Measurements from ENCODE around the gene ZNF385B.

ZNF385B gene

GRCh38 chr2:179592167-179592936, 269.1 kb downstream of the ZNF385B start:
- TF ChIP-seq TEAD4 (IDR thresholded peaks at IDR 0.05) (peak; percentile 16; the same call in 1 of the 2 replicates), FOXM1 (IDR thresholded peaks at IDR 0.05; ENCODE audit: borderline replicate concordance, low read depth) (0 out of 2 replicates have a peak, but pooled peaks have one; percentile 9), CEBPB (IDR thresholded peaks at IDR 0.05) (no peak), ZBTB7A (IDR thresholded peaks at IDR 0.05; ENCODE audit: low read depth) (no peak), EGR1 (IDR thresholded peaks at IDR 0.05) (no peak), EP300 (IDR thresholded peaks at IDR 0.05; ENCODE audit: borderline replicate concordance) (no peak), RAD21 (IDR thresholded peaks at IDR 0.05; ENCODE audit: low read depth) (no peak), YY1 (IDR thresholded peaks at IDR 0.05; ENCODE audit: low read depth) (no peak), MAX (IDR thresholded peaks at IDR 0.05) (no peak), TCF12 (IDR thresholded peaks at IDR 0.05; ENCODE audit: low read depth) (no peak), USF1 (IDR thresholded peaks at IDR 0.05) (no peak), REST (IDR thresholded peaks at IDR 0.05; ENCODE audit: low read depth) (no peak), NFIC (IDR thresholded peaks at IDR 0.05) (no peak), TAF1 (IDR thresholded peaks at IDR 0.05; ENCODE audit: low read depth) (no peak)

- TF ChIP-seq ZBTB7A (IDR thresholded peaks at IDR 0.05; ENCODE audit: low read depth) (no peak), CEBPB (IDR thresholded peaks at IDR 0.05) (no peak), YY1 (IDR thresholded peaks at IDR 0.05; ENCODE audit: low read depth) (no peak), FOXM1 (IDR thresholded peaks at IDR 0.05; ENCODE audit: borderline replicate concordance, low read depth) (no peak), TAF1 (IDR thresholded peaks at IDR 0.05; ENCODE audit: low read depth) (no peak), RAD21 (IDR thresholded peaks at IDR 0.05; ENCODE audit: low read depth) (no peak), TCF12 (IDR thresholded peaks at IDR 0.05; ENCODE audit: low read depth) (no peak), CREB1 (IDR thresholded peaks at IDR 0.05; ENCODE audit: low read depth) (no peak), MAX (IDR thresholded peaks at IDR 0.05) (no peak)
Observed at GRCh38 chr2:179591690-179592089, 269.7 kb downstream of the ZNF385B start.

GRCh38 chr2:179588486-179589145, 272.8 kb downstream of the ZNF385B start:
- TF ChIP-seq FOXM1 (IDR thresholded peaks at IDR 0.05; ENCODE audit: borderline replicate concordance, low read depth) (no peak), REST (IDR thresholded peaks at IDR 0.05; ENCODE audit: low read depth) (no peak), TCF12 (IDR thresholded peaks at IDR 0.05; ENCODE audit: low read depth) (no peak), TEAD4 (IDR thresholded peaks at IDR 0.05) (no peak), NFIC (IDR thresholded peaks at IDR 0.05) (no peak), TAF1 (IDR thresholded peaks at IDR 0.05; ENCODE audit: low read depth) (no peak), EP300 (IDR thresholded peaks at IDR 0.05; ENCODE audit: borderline replicate concordance) (no peak), RAD21 (IDR thresholded peaks at IDR 0.05; ENCODE audit: low read depth) (no peak), ZBTB7A (IDR thresholded peaks at IDR 0.05; ENCODE audit: low read depth) (no peak), YY1 (IDR thresholded peaks at IDR 0.05; ENCODE audit: low read depth) (no peak), CREB1 (IDR thresholded peaks at IDR 0.05; ENCODE audit: low read depth) (no peak), USF1 (IDR thresholded peaks at IDR 0.05) (no peak), EGR1 (IDR thresholded peaks at IDR 0.05) (no peak), CEBPB (IDR thresholded peaks at IDR 0.05) (no peak)

- no peak for TF ChIP-seq USF1 (IDR thresholded peaks at IDR 0.05)
- no peak for TF ChIP-seq TCF12 (IDR thresholded peaks at IDR 0.05; ENCODE audit: low read depth)
- TF ChIP-seq FOXM1 (IDR thresholded peaks at IDR 0.05; ENCODE audit: borderline replicate concordance, low read depth) = no peak
- TF ChIP-seq TAF1 (IDR thresholded peaks at IDR 0.05; ENCODE audit: low read depth) = no peak
- TF ChIP-seq TEAD4 (IDR thresholded peaks at IDR 0.05) = no peak
- no peak for TF ChIP-seq YY1 (IDR thresholded peaks at IDR 0.05; ENCODE audit: low read depth)
- no peak for TF ChIP-seq REST (IDR thresholded peaks at IDR 0.05; ENCODE audit: low read depth)
- TF ChIP-seq CREB1 (IDR thresholded peaks at IDR 0.05; ENCODE audit: low read depth) = no peak
- no peak for TF ChIP-seq CEBPB (IDR thresholded peaks at IDR 0.05)
- no peak for TF ChIP-seq ZBTB7A (IDR thresholded peaks at IDR 0.05; ENCODE audit: low read depth)
- TF ChIP-seq NFIC (IDR thresholded peaks at IDR 0.05) = no peak
Observed at GRCh38 chr2:179584760-179585159, 276.7 kb downstream of the ZNF385B start.

Measured in Ishikawa (cell line).